HG02840 (cell line): ENCODE measurements around the gene TTC7B.
A peak's percentile ranks its signal among the peaks of the same experiment; 100 is the strongest.

Experiments
- ATAC-seq: cut with Tn5 transposase; IDR thresholded peaks from one replicate; pipeline ENCODE4 v1.9.1; 2021; ENCODE audit warnings: mild to moderate bottlenecking, moderate library complexity, moderate number of reproducible peaks; ENCODE audit not compliant: unreplicated experiment, low FRiP score

The TTC7B gene

GRCh38 chr14:90780519-90780918 lies 35.7 kb downstream of the TTC7B start:
- no peak for ATAC-seq

DNA sequence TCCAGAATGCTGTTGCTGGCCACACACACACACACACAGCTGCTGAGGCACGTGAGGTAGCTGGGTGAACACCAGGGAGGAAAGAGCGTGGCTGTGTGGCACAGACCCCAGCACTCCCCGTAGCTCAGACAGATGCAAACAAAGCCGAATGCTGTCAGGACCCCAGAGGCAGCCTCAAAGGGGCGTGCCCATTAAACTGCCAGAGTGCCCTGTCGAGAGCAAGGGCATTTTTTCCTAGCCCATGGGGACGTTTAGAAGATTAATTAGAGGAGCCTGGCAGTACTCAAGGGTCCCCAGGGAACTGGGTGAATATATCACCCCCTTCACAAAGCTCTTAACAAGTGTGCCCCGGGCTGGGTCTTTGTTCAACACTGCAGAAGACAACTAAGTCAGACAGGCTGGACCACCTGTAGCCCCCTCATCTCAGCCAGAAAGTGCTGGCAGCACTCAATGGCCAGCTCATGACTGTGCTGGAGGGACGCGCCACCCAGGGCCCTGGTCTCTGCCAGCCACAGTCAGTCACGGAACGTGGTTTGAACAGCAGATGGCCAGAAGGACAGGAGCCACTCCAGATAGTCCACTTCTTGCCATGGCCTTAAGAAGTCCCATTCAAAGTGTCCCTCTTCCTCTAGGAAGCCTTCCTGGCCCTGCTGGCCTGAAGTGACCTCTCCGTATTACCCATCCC lies 37.5 kb downstream of the TTC7B start:
- ATAC-seq, result no peak

DNA sequence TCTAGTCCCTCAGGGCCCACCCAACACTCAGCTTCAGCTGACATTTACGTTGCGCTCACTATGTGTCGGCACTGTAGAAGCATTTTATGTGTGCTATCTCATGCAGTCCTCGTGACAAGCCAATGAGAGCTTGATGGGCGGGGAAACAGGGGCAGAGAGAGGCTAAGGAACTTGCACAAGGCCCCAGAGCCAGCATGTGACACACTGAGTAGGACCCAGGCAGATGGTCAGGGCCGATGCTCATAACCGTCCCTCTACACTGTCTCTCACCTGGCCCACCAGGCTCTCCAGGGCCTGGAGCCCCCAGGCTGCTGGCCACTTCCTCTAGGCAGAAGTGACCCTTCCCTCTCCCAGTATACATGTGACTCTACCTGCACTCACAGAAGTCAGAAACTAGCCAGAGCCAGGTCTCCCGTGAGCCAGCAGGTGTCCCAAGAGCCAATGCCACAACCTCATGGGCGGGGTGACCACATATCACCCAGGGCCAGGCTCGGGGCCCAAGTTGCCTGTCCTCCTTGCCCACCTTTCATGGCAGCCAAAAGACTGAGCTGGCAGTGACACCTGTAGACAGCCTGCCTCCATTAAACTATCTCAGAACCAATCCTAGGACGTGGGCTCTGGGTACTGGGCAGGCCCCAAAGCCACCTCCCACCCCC lies 38.3 kb downstream of the TTC7B start:
- no peak for ATAC-seq

- ATAC-seq, result no peak
Observed at GRCh38 chr14:90777358-90777757, 38.9 kb downstream of the TTC7B start.

DNA sequence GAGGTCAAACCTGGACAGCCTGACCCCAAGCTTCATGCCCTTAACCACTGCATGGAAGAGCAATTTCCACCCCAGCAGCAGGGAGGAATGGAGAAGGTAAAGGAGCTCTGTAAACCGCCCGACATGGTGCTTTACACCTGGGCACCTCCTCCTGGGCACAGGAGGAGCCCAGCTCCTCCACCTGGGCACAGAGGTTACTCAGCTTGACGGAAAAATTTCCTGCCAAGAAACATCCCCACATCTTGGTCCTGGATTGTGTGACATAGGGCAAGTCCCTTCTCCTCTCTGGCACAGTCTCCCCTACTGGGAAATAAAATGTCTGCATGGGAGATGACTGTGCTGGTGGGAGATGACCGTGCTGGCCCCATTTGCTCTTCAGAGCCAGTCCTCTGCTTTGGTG lies 40.8 kb downstream of the TTC7B start:
- ATAC-seq, result no peak

DNA sequence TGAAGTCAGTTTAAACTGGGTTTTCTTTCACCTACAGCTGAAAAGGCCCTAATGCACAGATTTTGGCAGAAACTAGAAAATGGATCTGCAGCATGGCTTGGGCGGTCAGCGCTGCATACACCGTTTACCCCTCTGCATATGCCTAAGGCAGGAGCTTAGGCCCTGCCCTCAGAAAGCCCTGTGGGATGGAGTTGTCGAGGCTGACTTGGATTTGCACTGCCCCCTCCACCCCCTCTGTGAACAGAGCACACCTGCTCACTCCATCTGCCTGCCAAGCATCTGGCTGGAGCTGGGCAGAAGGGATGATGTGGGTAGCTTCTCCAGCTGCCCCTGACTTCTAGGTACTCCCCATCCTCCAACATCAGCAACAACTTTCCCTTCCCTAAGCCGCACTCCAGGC lies 41.9 kb downstream of the TTC7B start:
- ATAC-seq, result no peak

DNA sequence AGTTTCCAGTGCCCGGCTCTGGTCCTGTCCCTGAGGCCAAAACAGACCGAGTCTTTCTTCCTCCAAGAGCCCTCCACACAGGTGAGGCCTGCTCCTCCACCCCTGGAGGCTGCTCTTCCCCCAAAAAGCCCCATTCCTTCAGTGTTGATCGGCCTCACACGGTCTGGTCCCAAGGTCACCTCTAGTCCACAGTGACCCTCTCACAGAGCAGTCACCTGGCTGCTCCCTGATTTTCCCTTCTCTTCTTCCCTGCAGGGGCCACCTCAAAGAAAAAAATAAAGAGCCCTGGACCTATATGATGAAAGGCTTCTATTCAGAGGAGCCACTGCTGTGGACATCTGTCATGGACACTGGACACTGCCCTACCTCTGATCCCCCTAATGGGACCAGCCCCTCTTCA lies 42.5 kb downstream of the TTC7B start:
- ATAC-seq, result no peak

GRCh38 chr14:90773196-90773486 lies 43.1 kb downstream of the TTC7B start:
- ATAC-seq, result no peak

DNA sequence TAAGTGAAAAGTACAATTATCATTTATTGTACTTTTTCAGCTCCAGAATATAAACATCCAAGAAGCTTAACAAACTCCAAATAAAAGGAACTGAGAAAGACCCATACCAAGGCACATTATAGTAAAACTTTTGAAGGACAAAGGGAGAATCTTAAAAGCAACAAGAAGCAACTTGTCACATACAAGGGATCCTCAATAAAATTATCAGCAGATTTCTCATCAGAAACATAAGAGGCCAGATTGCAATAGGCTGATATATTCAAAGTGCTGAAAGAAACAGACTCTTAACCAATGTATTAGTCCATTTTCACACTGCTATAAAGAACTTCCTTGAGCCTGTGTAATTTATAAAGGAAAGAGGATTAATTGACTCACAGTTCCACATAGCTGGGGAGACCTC lies 48.3 kb downstream of the TTC7B start:
- ATAC-seq, result no peak

DNA sequence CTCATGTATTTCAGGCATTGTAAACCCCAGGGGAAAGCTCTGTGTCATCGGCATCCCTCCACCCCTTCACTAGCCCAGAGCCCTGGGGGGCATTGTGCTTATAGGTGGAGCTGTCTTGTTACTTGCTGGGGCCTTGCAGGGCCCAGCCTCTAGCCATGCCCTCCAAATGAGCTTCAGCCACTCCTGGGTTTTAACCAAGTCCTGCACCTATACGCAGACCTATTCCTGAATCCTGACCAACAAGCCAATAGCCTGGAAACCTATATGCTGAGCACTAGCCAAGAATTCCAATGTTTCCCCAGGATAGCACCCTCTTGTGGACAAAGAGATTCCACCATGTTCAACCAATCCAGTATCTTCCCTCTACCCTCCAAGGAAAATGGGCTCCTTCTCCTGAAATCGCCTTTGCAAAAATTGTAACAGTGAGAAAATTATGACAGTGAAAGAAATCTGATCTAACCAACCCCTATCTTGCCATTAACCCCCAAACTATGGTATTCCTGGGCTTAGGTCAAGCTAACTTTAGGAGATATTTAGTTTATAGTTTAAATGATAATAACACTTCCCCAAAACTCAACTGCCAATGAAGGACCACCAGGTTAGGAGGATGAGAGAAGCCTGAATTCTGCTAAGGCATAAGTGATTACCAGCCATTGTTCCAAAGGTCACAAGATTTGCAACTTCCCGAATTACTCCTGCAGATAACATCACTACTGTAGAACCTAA lies 55.5 kb downstream of the TTC7B start:
- ATAC-seq, result no peak

GRCh38 chr14:90760078-90760444 lies 56.2 kb downstream of the TTC7B start:
- ATAC-seq, result no peak

DNA sequence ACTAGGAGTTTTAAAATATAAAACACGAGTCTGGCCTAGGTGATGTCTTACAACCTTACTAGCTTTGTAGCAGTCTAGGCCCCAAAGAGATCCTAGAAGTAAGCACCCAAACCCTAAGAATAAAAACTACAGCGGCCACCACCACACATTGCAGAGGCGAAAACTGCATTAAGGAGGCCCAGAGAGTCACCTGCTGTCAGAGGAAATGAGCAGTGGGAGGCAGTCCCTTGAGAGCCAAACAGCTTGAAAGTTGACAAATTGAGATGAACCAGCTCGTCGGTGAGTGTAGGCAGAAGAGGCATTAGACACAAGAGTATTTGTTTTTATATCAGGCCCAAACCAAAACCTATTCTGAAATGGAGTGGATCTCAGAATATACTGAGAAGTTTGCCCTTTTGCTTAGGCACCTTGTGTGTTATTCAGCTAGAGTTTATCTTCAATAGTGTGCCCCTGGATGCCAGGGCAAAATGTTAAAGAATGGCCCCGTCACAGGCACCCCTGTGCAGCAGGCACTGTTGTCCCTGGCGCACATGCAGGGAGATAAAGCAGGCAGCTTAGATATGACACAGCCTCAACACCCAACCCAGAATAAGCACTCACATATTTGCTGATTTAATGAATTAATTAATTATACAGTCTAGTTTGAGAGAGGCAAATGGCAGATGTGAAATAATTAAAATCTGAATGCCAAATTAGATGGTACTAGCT lies 56.7 kb downstream of the TTC7B start:
- no peak for ATAC-seq

DNA sequence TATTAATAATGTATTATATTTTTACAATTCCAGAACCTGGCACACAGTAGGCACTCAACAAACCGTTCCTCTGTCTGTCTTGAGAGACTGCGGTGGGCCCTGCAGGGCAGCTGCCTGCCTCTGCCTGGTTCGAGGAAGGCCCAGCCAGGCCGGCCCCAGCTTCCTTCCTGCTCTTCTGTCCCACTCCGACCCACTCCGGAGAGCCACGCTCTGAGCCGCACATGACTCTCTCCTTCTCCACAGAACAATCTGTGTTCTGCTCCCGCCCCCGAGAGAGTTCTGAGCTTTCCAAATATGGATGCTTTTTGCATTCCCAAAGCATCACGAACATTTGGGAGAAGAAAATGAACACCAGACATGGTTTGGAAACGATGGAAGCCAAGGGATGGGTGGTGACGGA lies 57.3 kb downstream of the TTC7B start:
- no peak for ATAC-seq

- peak; percentile 84 for ATAC-seq
Observed at GRCh38 chr14:90758028-90758889, 58.0 kb downstream of the TTC7B start.

GRCh38 chr14:90757452-90757851 lies 58.8 kb downstream of the TTC7B start:
- ATAC-seq, result no peak

DNA sequence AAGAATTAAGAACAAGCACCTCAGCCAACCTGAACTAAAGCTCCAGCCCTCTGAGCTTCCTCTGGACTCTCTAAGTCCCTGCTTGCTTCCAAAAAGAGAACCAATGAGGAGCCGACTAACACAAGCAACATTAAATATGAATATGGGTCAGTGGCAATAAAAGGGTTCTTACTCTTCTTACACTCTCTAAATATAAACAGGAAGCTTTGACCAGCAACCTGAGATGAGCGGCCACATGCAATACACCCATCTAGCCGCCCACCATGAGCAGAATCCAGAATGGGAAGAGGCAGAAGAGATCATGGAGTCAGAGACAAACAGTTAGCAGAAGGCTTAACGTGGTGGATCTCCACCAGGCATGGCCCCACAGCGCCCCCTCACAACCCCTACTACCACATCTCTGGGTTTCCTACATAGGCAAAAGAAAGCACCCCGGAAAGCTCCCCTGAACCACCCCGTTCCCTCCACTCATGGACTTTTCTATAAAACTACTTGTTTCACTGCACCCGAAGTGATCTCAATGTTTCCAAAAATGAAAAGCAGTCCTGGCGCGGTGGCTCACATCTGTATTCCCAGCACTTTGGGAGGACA lies 59.4 kb downstream of the TTC7B start:
- no peak for ATAC-seq

DNA sequence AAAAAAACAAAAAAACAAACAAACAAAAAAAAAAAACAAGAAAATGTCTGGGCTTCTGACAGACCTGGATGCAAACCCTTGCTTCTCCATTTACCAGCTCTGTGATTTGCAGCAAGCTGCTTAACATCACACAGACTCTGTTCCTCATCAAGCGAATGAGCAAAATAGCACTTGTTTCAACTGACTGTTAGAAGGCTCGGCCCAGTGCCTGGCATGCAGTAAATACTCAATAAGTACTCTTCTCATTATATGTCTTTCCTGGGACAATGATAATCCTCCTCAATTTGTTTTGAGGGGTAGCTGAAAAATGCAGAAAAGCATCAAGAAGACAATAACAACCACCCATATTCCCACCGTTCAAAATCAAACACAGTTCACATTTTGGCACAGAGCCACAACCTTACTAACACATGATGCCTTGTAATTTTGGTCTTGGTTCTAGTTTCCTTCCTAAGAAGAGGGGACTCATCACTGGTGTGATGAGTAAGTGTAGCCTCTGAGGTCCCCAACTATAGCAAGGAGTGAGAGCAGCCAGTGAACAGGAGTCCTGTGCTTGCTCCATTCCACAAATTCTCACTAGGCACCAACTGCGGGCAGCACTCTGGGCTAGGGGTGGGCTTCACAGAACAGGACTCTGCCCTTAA lies 60.4 kb downstream of the TTC7B start:
- ATAC-seq, result no peak

- no peak for ATAC-seq
Observed at GRCh38 chr14:90753456-90754005, 62.7 kb downstream of the TTC7B start.

- no peak for ATAC-seq
Observed at GRCh38 chr14:90750701-90751100, 65.5 kb downstream of the TTC7B start.
